IPS-NIHi7 (cell line): ENCODE results near the gene SCTR.

Experiments
- DNase-seq: peaks from one replicate; pipeline ENCODE4 v3.0.0; 2012; ENCODE audit warnings: mixed read lengths; ENCODE audit errors: extremely low spot score

Gene SCTR

DNA sequence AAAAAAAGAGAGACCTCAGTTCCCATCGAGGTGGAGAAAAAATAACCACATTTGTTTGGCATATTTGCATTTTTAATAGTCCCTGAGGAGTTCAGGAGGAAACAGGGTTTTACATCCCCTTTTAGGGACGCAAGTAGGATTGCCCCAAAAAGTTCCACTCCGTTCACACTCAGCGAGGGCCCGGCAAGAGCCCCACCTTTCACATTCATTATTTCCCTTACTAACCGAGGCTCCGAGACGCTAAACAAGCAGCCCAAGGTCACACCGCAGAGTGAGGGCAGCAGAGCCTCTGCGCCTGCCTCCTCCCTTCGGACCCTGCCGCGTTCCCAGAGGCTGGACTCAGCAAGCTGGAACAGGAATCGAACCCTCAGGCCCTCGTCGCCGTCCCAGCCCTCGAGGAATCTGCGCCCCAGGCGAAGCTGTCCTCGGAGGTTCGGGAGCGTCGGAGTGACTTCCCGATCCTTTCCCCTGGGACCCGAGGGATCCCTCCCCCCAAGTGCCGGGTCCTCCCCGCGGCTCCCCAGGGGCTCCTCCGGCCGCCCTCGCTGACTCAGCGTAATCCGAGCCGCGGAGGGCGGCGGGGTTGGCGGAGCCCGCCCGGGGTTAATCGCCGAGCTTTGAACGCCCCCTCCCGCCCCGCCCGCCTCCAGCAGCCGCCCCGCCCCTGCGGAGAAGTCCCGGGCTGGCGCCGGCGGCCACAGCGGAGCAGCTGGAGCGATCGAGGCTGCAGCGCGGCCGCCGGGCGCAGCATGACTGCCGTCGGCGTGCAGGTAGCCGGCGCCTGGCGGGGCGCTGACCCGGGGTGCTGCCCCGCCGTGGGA lies 92.9 kb downstream of the SCTR start, which contains the start of gene TMEM37:
TMEM37 (plus strand) TSS at position 700 of the 821 bp plus-strand sequence; CDS start at position 750, 50 bp downstream.
- peak; percentile 93 for DNase-seq

DNA sequence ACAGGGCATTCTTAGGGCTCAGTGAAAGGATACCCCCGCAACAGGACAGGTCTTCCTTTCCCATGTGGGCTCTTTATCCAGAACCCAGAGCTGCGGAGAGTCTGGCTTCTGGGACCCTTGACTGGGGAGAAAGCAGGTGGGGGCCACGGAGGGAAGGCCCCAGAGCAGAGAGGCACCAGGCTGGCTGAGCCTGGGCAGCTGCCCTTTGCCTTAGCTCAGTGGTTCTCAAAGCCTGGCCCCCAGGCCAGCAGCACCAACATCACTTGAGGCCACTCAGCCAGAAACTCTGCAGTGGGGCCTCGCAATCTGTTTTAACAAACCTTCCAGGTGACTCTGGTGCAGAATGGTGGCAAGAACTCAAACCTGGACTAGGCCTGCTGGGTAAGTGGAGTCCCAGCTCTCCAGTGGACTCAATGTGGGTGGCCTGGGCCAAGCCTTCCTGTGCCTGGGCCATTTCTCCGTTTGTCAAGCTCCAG lies 94.2 kb downstream of the SCTR start:
- DNase-seq = no peak

DNA sequence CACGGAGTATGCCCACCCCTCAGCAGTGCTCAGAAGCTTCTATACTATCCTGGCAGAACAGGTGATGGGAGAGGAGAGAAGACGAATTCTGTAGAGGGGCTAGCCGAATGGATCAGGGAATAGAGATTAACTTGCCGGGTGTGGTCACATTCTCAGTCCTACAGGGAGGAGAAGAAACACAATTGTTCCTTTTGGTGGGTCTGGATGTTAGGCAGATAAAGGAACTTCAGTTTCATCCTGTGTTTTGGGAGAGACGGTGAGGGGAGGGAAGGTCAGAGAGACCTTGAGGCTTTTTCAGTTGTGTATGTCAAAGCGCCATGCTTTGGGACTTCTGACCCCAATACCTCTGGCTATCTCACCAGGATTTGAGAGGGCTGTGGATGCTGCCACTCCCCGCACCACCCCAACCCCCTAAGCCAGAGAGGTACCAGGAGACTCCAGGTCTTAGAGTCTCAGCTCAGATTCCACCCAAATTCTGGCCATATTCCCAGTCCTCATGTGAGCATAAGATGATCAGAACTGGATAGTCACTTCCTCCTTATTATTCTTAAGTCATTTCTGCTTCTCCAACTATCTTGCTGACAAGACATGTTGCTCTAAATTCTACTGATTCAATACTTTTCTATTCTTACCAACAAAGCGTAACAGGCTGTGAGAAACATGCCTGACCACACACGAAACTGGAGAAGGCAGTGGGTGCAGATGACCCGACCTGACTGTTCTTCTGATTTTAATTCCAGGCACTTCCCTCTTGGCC lies 94.9 kb downstream of the SCTR start:
- no peak for DNase-seq

DNA sequence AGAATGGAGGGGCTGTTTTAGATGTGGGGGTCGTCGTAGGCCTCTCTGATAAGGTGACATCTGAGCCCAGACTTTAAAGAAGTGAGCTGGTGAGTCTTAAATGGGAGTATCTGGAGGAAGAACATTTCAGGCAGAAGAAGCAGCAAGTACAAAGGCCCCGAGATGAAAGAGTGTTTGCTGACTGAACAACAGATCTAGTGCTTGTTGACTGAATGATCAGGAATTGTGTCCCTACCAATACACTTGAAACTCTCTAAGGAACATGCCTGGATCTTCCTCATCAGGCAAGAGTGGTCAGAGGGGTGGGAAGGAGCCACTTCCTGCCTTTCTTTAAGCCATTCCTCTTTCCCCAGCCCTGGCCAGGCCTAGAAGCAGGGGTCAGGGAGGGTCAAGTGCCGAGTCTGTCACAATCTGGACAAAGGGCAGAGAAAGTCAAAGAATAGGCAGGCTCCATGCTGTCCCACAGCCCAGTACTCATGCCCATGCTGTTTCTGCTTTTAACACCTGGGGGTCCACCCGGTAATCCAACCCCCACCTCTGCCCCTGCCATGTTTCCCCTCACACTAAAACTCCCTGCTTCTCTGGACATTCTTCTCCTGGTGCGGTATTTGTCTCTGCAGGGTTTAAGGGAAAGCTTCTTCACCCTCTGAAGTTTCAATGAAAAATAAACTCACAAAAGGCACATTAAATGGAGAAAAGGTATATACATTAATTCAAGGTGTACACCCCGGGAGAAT lies 95.6 kb downstream of the SCTR start:
- DNase-seq = no peak

DNA sequence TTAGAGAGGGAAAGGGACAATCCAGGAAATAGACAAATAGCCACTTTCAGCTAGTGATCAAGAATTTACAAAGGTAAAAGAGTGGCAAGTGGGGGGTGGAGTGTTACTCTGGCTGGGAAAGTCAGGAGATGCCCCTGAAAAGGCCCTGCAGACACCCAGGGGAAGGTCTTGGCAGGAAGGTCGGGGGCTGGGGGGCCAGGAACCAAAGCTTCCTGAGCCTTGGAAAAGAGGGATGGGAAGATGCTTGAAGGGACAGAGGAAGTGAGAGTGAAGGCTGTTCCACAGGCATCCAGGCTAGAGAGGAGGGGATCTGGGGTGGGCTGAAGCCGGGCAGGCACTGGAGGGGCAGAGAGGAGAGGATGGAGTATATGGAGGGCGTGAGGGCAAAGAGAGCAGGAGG lies 96.5 kb downstream of the SCTR start:
- no peak for DNase-seq

DNA sequence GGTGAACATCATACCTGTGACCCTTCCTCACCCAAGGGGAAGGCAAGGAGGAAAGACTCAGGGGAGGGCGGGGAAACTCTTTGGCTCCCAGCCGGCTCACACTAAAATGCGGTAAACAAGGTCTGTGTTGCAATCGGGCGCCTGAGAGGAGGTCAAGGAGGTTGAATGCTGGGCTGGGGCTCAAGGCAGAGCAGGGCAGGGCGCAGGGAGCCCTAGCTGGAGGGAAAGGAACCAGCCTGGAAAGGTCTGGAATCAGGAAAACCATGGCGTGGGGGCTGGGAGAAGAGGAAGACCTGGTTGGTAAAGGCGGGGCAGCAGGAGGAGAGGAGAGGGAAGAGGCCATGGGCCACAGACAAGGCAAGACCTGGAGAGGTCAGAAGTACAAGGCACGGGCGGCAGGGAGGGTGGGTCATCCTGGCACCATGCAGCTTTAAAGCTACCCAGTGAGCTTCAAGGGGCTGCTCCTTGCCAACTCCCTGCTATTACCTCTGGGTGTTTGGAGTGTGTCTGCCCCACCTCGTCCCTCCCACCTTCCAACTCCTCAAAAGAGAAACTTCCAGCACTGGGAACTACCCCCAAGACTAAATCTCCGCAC lies 97.4 kb downstream of the SCTR start:
- no peak for DNase-seq

DNA sequence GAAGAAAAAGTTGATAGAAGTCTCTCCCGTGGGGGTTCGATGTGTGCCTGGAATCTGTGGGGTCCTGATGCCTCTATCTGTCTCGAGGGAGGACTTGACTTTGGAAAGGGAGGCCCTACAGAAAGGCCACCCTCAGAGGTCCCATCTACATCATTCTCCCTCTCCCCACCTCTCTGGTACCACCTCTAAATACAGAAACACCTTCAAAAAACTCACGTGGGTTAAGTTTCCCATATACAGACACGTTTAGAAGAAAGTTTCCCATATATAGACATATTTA lies 97.9 kb downstream of the SCTR start:
- DNase-seq = no peak

DNA sequence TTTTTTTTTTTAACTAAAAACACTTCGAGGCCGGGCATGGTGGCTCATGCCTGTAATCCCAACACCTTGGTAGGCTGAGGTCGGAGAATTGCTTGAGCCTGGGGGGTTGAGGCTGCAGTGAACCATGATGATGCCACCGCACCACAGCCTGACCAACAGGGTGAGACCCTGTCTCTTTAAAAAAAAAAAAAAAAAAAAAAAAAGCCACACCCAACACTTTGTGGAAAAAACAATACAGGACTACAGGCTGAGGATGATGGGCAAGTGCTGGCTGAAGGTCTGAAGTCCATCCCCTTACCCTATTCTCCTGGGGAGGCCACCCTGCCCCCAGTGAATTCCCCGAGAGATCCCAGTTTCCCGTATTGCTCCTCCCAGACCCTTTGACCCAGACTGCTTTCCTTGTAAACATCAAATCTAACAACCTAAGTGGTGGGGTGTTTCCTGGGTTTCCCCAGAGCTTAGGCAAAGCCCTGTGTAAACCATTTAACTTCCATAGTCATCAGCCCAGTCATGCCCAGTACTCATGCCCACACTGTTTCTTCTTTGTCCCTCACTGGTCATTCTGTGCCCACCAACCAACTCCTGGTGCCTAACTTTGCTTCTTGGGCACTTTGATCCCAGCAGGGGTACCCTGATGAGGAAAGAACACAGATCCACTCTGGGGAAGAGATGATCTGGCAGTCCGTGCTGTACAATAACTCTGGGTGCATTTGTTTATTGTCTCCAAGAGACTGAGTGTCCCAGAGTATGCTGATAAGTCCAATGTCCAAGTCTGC lies 98.5 kb downstream of the SCTR start:
- DNase-seq = no peak

DNA sequence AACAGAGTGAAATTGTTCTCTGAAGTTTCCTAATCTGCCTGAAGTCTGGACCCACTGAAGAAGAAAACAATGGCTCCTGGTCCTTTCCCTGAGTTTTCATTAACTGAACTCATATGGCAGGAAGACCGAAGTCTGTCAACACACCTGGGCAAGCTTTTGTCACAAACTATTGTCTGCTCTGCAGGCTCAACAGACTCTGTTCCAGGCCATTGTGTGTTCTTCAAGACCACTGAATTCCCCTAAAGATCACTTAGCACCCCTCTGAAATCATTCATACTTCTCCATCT lies 99.2 kb downstream of the SCTR start:
- DNase-seq = no peak

DNA sequence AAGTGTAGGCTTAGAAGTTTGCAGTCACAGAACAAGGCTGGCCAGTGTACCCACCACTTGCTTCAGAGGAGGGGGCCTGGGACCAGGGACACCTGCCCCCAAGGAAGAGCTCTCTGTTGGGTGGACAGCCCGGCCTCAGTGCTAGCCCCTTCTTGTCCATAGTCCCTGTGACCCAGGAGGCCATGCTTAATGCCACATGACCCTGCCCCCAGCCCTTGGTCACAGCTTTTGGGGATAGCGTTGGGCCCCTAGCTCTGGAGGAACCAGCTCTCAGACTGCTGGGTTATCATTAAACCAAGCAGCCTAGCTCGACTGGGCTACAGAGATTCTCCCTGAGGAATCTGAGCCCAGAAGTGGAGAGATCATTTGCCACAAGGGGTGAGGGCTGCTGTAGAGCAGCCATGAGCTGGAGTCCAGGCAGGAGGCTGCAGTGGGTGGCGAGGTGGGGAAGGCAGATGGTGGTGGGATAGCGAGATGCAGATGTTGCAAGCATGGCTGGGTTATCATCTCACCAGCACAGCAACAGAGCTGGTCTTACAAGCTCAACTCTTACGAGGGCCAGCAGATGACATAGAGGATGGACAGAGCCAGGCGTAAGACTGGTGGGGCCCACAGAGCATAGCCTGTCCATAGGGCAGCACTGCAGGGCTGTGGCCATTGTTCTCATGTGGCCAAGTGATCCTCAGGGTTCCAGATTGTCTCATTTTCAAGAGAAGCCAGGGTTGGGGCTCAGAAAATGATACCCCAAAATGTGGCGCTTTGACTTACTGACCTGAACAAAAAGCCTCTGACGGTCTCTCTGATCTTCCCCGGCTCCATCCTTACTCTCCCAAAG lies 99.8 kb downstream of the SCTR start:
- DNase-seq = no peak

DNA sequence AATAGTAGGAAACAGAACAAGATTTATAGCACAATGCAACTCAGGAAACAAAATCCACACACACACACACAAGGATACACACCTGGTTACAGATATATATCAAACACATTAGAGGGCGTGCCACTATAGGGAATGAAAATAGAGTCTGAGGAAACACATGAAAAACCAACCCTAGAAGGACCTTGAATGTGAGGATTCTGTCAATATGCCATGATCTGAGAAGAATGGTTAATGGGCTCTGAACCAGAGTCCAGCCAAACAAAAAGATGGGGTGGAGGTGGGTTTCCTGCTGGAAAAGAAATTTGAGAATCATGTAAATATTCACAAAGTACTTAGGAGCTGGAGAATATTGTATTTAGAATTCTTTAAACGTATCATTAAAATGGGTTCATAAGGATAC lies 100.5 kb downstream of the SCTR start:
- DNase-seq = no peak

DNA sequence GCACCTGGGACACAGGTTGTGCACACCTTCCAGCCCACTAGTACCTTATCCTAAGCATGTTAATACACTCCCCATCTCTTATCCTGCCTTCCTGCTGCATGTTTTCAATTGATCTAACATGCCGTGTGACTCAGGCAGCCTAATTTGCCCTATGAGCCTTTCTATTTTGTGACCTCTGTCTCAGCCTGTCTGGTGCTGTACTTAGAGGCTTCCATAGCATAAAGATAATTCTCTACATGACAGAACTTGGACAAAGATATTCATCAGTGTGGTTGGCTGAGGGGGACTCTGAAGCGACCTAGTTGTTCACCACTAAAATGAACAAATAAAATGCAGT lies 101.2 kb downstream of the SCTR start:
- DNase-seq = no peak

DNA sequence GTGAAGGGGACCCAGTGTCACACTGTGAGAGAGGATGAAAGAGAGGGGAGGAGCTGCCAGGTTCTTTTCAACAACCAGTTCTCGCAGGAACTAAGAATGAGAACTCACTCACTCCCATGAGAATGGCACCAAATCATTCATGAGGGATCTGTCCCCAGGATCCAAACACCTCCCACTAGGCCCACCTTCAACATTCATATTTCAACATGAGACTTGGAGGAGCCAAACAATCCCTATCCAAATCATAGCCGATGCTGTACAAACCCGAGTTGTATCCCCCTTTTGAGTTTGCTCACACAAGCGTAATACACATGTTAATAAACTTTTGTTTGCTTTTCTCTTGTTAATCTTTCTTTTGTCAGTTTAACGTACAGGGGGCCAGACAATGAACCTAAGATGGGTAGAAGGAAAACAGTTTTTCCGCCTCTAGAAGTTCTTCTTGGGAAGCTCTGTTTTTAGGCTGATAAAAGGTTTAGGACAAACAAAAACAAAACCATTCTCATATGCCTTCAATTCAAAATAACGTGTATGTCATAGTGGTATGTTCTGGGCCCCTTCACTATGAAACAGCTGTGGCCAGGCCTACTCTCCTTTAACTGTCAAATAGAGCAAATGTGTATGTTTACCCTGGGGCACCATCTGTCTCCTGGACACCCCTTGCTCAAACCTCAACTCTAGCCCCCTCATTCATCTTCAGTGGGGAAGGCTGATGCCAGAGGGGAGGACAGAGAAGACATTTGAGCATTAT lies 101.7 kb downstream of the SCTR start:
- DNase-seq = no peak

DNA sequence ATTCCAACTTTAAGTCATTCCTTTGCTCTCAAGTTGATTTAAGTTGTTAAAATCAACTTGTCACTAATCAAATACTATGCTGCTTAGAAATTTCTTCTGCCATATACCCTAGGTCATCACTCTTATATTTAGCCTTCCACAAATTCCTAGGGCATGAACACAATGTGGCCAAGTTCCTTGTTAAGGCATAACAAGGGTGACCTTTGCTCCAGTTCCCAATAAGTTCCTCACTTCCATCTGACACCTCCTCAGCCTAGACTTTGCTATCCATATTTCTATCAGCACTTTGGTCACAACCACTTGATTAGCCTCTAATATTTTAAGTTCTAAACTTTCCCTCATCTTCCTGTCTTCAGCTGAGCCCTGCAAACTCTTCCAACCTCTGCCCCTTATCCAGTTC lies 102.5 kb downstream of the SCTR start:
- no peak for DNase-seq

DNA sequence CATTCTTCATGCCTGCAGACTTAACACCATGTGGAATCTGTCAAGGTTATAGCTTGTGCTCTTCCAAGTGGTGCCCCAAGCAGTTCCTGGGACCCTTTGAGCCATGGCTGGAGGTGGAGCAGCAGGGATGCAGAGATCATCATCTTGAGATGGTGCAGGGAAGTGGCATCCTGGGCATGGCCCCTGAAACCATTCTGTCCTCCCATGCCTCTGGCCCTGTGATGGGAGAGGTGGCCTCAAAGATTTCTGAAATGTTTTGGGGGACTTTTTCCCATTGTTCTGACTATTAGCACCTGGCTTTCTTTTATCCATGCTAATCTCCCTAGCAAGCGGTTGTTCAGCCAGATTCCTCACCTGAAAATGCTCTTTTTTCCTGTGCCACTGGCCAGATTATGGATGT lies 103.0 kb downstream of the SCTR start:
- DNase-seq = no peak

DNA sequence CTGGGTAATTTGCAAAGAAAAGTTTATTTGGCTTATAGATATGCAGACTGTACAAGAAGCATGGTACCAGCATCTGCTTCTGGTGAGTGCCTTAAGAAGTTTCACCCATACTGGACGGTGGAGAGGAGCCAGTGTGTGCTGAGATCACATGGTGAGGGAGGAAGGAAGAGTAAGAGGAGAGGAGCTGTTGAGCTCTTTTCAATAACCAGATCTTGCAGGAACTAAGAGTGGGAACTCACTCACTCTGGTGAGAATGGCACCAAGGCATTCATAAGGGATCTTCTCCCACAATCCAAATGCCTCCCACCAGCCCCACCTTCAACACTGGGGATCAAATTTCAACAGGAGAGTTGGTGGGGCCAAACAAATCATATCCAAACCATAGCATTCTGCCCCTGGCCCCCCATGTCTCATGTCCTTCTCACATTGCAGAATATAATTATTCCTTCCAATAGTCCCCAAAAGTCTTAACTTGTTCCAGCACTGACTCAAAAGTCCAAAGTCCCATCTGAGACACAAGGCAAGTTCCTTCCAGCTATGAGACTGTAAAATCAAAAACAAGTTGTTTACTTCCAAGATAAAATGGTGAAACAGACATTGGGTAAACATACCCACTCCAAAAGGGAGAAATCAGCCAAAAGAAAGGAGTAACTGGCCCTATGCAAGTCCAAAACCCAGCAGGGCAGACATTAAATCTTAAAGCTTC lies 104.3 kb downstream of the SCTR start:
- no peak for DNase-seq

DNA sequence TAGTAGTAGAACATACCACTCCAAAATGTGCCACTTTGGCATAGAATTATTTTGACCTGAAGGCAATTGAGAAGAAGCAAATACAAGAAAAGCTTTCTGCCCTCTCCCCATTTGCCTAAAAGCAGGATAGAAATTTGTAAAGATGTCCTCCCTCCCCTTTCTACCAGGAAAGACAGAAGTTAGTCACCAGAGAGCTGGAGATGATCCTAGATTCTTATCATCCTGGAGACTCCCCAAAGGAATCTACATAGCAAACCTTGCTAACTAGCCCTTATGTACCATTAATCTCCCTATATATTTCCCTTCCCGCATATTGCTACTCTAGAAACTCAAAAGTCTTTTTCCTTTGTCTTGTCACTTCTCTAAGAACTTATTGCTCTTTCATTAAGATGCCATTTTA lies 105.2 kb downstream of the SCTR start:
- no peak for DNase-seq

DNA sequence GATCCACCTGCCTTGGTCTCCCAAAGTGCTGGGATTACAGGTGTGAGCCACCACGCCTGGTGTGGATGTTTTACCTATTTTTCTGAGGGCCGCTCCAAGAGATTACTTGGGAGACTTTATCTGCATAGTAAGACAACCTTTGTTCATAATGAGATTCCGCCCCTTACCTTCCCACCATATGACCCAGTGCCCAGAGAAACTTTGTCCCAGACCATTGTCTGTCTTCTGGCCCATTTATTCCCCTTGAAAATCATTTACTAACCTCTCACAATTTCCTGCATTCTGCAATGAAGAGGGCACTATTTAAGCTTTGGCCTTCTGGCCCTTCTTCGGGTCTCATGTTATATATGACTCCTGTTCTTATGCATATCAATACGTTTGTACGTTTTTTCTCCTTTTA lies 106.4 kb downstream of the SCTR start:
- DNase-seq = no peak

DNA sequence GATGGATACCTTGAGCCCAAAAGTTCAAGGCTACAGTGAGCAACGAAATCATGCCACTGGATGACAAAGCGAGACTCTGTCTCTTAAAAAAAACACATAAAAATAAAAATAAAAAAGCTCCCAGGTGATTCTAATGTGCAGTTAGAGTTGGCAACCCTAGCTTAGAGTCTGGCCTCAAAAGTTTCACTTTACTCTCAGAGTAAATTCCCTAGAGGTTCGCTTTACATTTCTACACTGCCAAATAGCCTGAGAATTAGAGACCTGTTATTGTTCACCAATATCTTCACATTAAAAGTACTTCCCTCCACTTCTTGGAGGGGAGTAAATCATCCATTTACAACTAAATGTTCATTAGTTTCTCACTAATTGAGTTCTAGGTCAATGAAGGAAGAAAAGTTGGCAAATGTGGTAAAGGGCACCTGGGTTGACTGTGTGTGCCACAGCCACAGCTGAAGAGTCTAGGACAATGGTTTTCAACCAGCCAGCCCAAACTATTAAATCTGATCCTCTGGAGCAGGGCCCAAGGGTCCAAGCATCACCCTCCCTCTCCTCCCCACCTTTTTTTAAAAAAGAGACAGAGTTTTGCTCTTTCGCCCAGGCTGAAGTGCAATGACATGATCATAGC lies 107.9 kb downstream of the SCTR start:
- DNase-seq = no peak
